MCF 10A (cell line): Measurements from ENCODE around the gene CSMD2. TPM values are rescaled to one million over a fixed set of nuclear protein-coding genes. Genes with fewer than 3 reads are reported as not detected.

Source experiments
- BruUV-seq: library from RNA; stranded (reverse); fragments of 400-500 nt; replicated peaks from 2 replicates; lab custom pipeline; 2021; lab: Mats Ljungman, UMichigan
- CTCF ChIA-PET: fragments of 300-600 bp; sonication (Branson Sonifier 250); formaldehyde crosslinking; extraction: SDS; loops from one replicate; lab custom pipeline; 2021; ENCODE audit warnings: antibody characterized with exemption, inconsistent platforms; lab: Yijun Ruan, JAX
- POLR2A ChIA-PET: fragments of 300-600, 350-650 bp; sonication (Branson Sonifier 250); formaldehyde crosslinking; extraction: SDS; loops from one replicate; lab custom pipeline; 2020; ENCODE audit warnings: antibody characterized with exemption, inconsistent platforms; lab: Yijun Ruan, JAX
- DNase-seq: peaks from one replicate; pipeline ENCODE4 v3.0.0-alpha.2; 2018; ENCODE audit not compliant: unreplicated experiment
- H3K27ac Mint-ChIP-seq: one replicate; pipeline ENCODE4 v1.8.0; 2022; ENCODE audit warnings: mild to moderate bottlenecking, low read depth, mixed read lengths; ENCODE audit not compliant: unreplicated experiment
- H3K27me3 Mint-ChIP-seq: one replicate; pipeline ENCODE4 v1.8.0; 2022; ENCODE audit warnings: mixed read lengths; ENCODE audit not compliant: insufficient read depth, unreplicated experiment
- H3K36me3 Mint-ChIP-seq: one replicate; pipeline ENCODE4 v1.8.0; 2022; ENCODE audit warnings: mild to moderate bottlenecking, moderate library complexity, mixed read lengths; ENCODE audit not compliant: insufficient read depth, unreplicated experiment
- H3K4me1 Mint-ChIP-seq: one replicate; pipeline ENCODE4 v1.8.0; 2022; ENCODE audit warnings: mixed read lengths; ENCODE audit not compliant: insufficient read depth, unreplicated experiment
- H3K4me3 Mint-ChIP-seq: one replicate; pipeline ENCODE4 v1.8.0; 2022; ENCODE audit warnings: mild to moderate bottlenecking, moderate library complexity, mixed read lengths; ENCODE audit not compliant: unreplicated experiment
- H3K9me3 Mint-ChIP-seq: one replicate; pipeline ENCODE4 v1.8.0; 2022; ENCODE audit warnings: mixed read lengths; ENCODE audit not compliant: unreplicated experiment
- CTCF ChIP-seq: fragments of 200-600 bp; IDR thresholded peaks from one replicate; pipeline ENCODE4 v1.8.0; 2022; ENCODE audit warnings: antibody characterized with exemption, mild to moderate bottlenecking; ENCODE audit not compliant: unreplicated experiment
- intact Hi-C: fragments of 100-400 bp; cut with micrococcal nuclease; formaldehyde crosslinking; loops from 2 replicates; pipeline ENCODE4 v1.14.1; 2022
- total RNA-seq: library from RNA; stranded (reverse); gene quantifications from 2 replicates; pipeline ENCODE4 v1.2.3, GENCODE V29; 2022

The CSMD2 gene
- total RNA-seq, 1 experiment from 2014 or later, result not detected

GRCh38 chr1:33608825-33609400, 556.1 kb downstream of the CSMD2 start:
- POLR2A ChIA-PET, result interaction anchor here (0.7 kb wide), 1 partner anchor 11 kb away, joined by 3 read pairs; no protein-coding TSS in a partner anchor
- peaks cover 7% of the 10 kb centered on the region for H3K27me3 Mint-ChIP-seq
- intact Hi-C loops, result no loop called here
- CTCF ChIA-PET, result interaction anchor here (0.9 to 2.0 kb wide), 3 partner anchors 15 to 31 kb away, joined by 3 to 7 read pairs (median 3); no protein-coding TSS in a partner anchor
- H3K4me1 Mint-ChIP-seq, result no peaks in the 10 kb centered on the region
- H3K4me3 Mint-ChIP-seq, result no peak overlapping the region
- TF ChIP-seq CTCF, result no peak
- H3K36me3 Mint-ChIP-seq, result no peaks in the 10 kb centered on the region
- H3K9me3 Mint-ChIP-seq, result no peaks in the 10 kb centered on the region
- BruUV-seq, result no TSS peak
- H3K27ac Mint-ChIP-seq, result no peak overlapping the region
- no peak for DNase-seq

GRCh38 chr1:33607444-33608005, 557.5 kb downstream of the CSMD2 start:
- no TSS peak for BruUV-seq
- H3K27ac Mint-ChIP-seq, result no peak overlapping the region
- CTCF ChIA-PET, result interaction anchor here (0.6 kb wide), 1 partner anchor 1074 kb away, joined by 3 read pairs; no protein-coding TSS in a partner anchor
- POLR2A ChIA-PET, result no interaction called here
- TF ChIP-seq CTCF, result no peak
- no peak for DNase-seq
- no peaks in the 10 kb centered on the region for H3K36me3 Mint-ChIP-seq
- intact Hi-C loops, result no loop called here
- no peaks in the 10 kb centered on the region for H3K9me3 Mint-ChIP-seq
- H3K27me3 Mint-ChIP-seq, result no peaks in the 10 kb centered on the region
- no peaks in the 10 kb centered on the region for H3K4me1 Mint-ChIP-seq
- H3K4me3 Mint-ChIP-seq, result no peak overlapping the region

- Mint-ChIP-seq H3K9me3 (no peaks in the 10 kb centered on the region), H3K36me3 (no peaks in the 10 kb centered on the region), H3K27me3 (no peaks in the 10 kb centered on the region), H3K4me3 (no peak overlapping the region), H3K27ac (no peak overlapping the region), H3K4me1 (no peaks in the 10 kb centered on the region)
- intact Hi-C loops, result no loop called here
- ChIA-PET POLR2A (no interaction called here), CTCF (interaction anchor here (0.6 to 1.0 kb wide), 2 partner anchors 27 to 150 kb away, joined by 3 read pairs; no protein-coding TSS in a partner anchor)
- no peak for DNase-seq
- no peak for TF ChIP-seq CTCF
- BruUV-seq, result no TSS peak
Observed at GRCh38 chr1:33606272-33606671, 558.8 kb downstream of the CSMD2 start.

- H3K4me3 Mint-ChIP-seq, result no peak overlapping the region
- no peak for TF ChIP-seq CTCF
- no peak overlapping the region for H3K27ac Mint-ChIP-seq
- intact Hi-C loops, result no loop called here
- ChIA-PET CTCF (interaction anchor here (1.0 to 1.4 kb wide), 2 partner anchors 12 to 458 kb away, joined by 3 to 5 read pairs; no protein-coding TSS in a partner anchor), POLR2A (no interaction called here)
- no peaks in the 10 kb centered on the region for H3K4me1 Mint-ChIP-seq
- DNase-seq, result no peak
- H3K9me3 Mint-ChIP-seq, result no peaks in the 10 kb centered on the region
- no peaks in the 10 kb centered on the region for H3K36me3 Mint-ChIP-seq
- no TSS peak for BruUV-seq
- H3K27me3 Mint-ChIP-seq, result peaks cover 10% of the 10 kb centered on the region
Observed at GRCh38 chr1:33602271-33602670, 562.8 kb downstream of the CSMD2 start.
